ENCODE data around the gene COG4. TPM values are rescaled to one million over a fixed set of nuclear protein-coding genes. Genes with fewer than 3 reads are reported as not detected.

The COG4 gene
- total RNA-seq, 1 donor from 2014 or later = 57.6 TPM

DNA sequence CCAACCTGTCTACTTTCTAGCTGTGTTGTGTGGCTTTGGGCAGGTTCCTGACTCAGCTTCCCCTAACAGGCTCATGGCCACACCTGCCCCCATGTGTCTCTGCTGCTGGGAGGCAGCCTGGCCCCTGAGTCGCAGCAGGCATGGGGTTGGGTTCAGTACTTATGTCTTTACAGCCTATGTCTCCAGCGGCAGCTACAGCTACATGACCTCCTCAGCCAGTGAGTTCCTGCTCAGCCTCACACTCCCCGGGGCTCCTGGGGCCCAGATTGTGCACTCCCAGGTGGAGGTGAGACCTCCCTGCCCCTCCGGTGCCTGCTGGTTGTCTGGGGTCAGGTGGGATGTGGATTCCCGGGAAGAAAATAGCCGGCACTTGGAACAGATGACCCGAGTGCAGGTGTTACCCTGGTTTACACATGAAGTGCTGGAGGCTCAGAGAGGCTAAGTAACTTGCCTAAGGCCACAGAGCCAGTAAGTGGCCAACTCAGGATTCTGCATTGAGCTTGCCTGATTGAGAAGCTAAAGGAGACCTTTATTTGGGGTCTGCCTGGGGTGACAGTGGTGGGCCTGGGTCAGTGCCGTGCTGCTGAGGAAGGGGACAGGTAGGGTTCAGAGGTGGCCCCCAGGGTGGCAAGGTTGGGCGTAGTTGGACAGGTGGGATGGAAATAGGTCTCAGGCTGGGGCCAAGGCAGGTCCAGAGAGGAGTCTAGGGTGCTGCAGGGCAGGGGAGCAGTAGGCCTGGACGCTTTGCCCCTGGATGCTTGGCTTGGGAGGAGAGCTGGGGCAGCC is 53.0 kb downstream of the COG4 start:
- TF ChIP-seq, protein P1, sequence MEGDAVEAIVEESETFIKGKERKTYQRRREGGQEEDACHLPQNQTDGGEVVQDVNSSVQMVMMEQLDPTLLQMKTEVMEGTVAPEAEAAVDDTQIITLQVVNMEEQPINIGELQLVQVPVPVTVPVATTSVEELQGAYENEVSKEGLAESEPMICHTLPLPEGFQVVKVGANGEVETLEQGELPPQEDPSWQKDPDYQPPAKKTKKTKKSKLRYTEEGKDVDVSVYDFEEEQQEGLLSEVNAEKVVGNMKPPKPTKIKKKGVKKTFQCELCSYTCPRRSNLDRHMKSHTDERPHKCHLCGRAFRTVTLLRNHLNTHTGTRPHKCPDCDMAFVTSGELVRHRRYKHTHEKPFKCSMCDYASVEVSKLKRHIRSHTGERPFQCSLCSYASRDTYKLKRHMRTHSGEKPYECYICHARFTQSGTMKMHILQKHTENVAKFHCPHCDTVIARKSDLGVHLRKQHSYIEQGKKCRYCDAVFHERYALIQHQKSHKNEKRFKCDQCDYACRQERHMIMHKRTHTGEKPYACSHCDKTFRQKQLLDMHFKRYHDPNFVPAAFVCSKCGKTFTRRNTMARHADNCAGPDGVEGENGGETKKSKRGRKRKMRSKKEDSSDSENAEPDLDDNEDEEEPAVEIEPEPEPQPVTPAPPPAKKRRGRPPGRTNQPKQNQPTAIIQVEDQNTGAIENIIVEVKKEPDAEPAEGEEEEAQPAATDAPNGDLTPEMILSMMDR (conservative IDR thresholded peaks at IDR 0.05; ENCODE audit: low read depth, low read length) = no peak
- no peak overlapping the region for H3K4me3 ChIP-seq (ENCODE audit: low read depth, low read length)
- DNase-seq (ENCODE audit: low read depth) = no peak

DNA sequence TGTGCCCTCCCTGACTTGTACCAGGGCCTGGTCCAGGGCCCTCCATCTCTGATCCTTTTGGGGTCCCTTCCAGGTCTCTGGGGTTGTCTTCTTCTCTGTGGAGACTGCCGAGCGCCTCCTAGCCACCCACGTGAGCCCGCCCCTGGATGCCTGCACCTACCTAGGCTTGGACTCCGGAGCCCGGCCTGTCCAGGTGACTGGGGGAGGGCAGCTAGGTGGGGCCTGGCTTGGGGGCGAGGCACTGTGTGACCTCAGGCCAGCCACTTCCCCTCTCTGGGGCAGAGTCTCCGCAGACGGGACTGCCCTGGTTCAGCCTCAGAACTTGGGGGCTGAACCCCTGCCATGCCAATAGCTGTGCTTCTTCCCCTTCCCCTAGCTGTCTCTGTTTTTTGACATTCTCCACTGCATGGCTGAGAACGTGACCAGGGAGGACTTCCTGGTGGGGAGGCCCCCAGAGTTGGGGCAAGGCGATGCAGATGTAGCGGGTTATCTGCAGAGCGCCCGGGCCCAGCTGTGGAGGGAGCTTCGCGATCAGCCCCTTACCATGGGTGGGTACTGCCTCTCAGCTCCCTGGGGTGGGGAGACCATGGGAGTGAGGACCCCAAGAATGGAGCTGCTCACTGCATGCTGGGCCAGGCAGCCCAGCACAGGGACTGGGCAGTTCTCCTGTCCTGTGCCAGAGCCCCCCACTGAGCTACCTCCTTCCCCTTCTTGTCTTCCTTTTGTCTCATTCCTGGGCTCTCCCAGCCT is 54.4 kb downstream of the COG4 start:
- TF ChIP-seq, protein P1 (conservative IDR thresholded peaks at IDR 0.05; ENCODE audit: low read depth, low read length) = no peak
- DNase-seq (ENCODE audit: low read depth) = no peak

DNA sequence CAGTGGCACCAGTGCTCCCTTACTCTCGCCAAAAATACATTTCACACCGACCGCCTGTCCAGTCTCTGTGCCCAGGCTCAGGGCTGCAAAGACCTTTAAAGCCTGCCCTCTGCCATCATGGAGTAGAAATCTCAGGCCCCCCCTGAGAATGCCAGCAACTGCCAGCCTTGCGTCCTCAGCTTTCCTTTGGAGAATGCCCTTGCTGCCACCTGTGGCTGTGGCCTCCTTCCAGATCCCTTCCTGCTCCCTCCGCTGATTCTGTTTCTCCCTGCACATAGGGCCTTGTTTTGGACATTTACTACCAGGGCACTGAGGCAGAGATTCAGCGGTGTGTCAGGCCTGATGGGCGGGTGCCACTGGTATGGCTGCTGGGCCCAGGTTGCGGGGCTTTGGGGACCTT is 55.7 kb downstream of the COG4 start:
- TF ChIP-seq, protein P1 (conservative IDR thresholded peaks at IDR 0.05; ENCODE audit: low read depth, low read length) = no peak
- no peak overlapping the region for H3K4me3 ChIP-seq (ENCODE audit: low read depth, low read length)
- no peak for DNase-seq (ENCODE audit: low read depth)

More for the DNA sequence above, 54.4 kb downstream of the COG4 start:
- no peak overlapping the region for H3K4me3 ChIP-seq (ENCODE audit: low read depth, low read length)

DNA sequence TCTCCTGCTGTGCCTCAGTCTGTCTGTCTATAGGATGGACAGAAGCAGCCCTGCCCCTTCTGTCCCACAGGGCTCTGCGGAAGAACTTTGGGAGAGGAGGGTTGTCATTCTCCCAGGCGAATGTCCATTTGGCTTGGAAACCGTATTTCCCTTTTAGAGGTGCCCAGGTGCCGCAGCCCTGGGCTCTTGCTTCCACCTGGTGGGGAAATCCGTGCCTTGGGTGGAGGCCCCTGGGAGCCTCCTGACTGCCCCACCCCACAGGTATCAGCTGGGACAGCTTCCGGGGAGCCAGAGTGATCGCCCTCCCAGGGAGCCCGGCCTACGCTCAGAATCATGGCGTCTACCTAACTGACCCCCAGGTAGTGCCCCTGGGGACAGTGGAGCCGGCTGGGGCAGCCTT is 56.2 kb downstream of the COG4 start:
- TF ChIP-seq, protein P1 (conservative IDR thresholded peaks at IDR 0.05; ENCODE audit: low read depth, low read length) = peak; percentile 7
- no peak for DNase-seq (ENCODE audit: low read depth)
- H3K4me3 ChIP-seq (ENCODE audit: low read depth, low read length) = no peak overlapping the region

GRCh38 chr16:70466805-70467076 is 56.6 kb downstream of the COG4 start:
- TF ChIP-seq, protein P1 (conservative IDR thresholded peaks at IDR 0.05; ENCODE audit: low read depth, low read length) = no peak
- no peak for DNase-seq (ENCODE audit: low read depth)

GRCh38 chr16:70465999-70466804 is 57.2 kb downstream of the COG4 start:
- no peak for DNase-seq (ENCODE audit: low read depth)
- TF ChIP-seq, protein P1 (conservative IDR thresholded peaks at IDR 0.05; ENCODE audit: low read depth, low read length) = no peak
- no peak overlapping the region for H3K4me3 ChIP-seq (ENCODE audit: low read depth, low read length)

More at GRCh38 chr16:70466805-70467076, 56.6 kb downstream of the COG4 start:
- no peak overlapping the region for H3K4me3 ChIP-seq (ENCODE audit: low read depth, low read length)
